ENCODE measurements around the gene SCYL1. TPM values are rescaled to one million over a fixed set of nuclear protein-coding genes. Genes with fewer than 3 reads are reported as not detected.
"Not testable (repeated sequence)": the region's sequence is repeated elsewhere in the genome, so short reads cannot be mapped to it uniquely, and the experiment has no call there.

SCYL1 gene
- total and polyA plus RNA-seq, 8 donors = 51.7 to 82.5 (median 60.9) TPM

- Histone ChIP-seq H3K4me3 (no peak overlapping the region), H3K4me1 (peaks cover 22 to 64% of the 10 kb centered on the region in 2 donors), H3K9me3 (no peaks in the 10 kb centered on the region), H3K27me3 (peaks cover 0 to 31% of the 10 kb centered on the region in 2 donors), H3K36me3 (no peaks in the 10 kb centered on the region), H3K27ac (peak overlapping the region in 1 of 2 donors; percentile 90)
- intact Hi-C loops (cut with DNase I) = no loop called here
- TF ChIP-seq, protein P1, sequence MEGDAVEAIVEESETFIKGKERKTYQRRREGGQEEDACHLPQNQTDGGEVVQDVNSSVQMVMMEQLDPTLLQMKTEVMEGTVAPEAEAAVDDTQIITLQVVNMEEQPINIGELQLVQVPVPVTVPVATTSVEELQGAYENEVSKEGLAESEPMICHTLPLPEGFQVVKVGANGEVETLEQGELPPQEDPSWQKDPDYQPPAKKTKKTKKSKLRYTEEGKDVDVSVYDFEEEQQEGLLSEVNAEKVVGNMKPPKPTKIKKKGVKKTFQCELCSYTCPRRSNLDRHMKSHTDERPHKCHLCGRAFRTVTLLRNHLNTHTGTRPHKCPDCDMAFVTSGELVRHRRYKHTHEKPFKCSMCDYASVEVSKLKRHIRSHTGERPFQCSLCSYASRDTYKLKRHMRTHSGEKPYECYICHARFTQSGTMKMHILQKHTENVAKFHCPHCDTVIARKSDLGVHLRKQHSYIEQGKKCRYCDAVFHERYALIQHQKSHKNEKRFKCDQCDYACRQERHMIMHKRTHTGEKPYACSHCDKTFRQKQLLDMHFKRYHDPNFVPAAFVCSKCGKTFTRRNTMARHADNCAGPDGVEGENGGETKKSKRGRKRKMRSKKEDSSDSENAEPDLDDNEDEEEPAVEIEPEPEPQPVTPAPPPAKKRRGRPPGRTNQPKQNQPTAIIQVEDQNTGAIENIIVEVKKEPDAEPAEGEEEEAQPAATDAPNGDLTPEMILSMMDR (IDR thresholded peaks at IDR 0.05) = no peak
- ATAC-seq (peak; percentile 3), DNase-seq (peak in 1 of 4 donors; percentile 67)
These were observed 35.9 kb downstream of the SCYL1 start for GRCh38 chr11:65560555-65561418.

DNA sequence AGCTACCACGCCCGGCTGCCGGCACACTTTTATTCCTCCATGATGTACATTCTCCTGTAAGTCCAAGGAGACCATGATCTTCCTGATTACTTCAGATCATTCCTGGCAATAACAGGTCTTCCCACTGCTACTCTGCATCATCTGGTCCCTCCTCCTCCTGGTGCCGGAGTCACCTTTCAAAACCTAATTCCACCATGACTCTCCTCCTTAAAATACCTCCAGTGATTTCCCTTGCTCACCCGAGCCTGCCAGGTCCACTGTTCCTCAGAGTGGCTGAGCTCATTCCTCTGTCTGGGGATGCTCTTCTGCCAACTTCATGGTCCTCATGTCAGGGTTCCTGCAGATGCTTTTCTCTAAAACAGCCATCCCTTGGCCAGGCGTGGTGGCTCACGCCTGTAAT, 37.1 kb downstream of the SCYL1 start:
- DNase-seq (no peak), ATAC-seq (no peak)
- Histone ChIP-seq H3K27ac (no peak overlapping the region), H3K9me3 (no peaks in the 10 kb centered on the region), H3K27me3 (peaks cover 0 to 31% of the 10 kb centered on the region in 2 donors), H3K4me1 (peaks cover 20 to 59% of the 10 kb centered on the region in 2 donors), H3K4me3 (no peak overlapping the region), H3K36me3 (no peaks in the 10 kb centered on the region)
- intact Hi-C loops (cut with DNase I) = no loop called here
- TF ChIP-seq, protein P1 (IDR thresholded peaks at IDR 0.05) = no peak

- Histone ChIP-seq H3K27me3 (peaks cover 0 to 24% of the 10 kb centered on the region in 2 donors), H3K36me3 (no peaks in the 10 kb centered on the region), H3K27ac (no peak overlapping the region), H3K4me1 (peaks cover 20 to 54% of the 10 kb centered on the region in 2 donors), H3K9me3 (no peaks in the 10 kb centered on the region), H3K4me3 (no peak overlapping the region)
- intact Hi-C loops (cut with DNase I) = no loop called here
- TF ChIP-seq, protein P1 (IDR thresholded peaks at IDR 0.05) = no peak
- no peak for DNase-seq
- no peak for ATAC-seq
These were observed 37.9 kb downstream of the SCYL1 start for GRCh38 chr11:65562788-65563187.

DNA sequence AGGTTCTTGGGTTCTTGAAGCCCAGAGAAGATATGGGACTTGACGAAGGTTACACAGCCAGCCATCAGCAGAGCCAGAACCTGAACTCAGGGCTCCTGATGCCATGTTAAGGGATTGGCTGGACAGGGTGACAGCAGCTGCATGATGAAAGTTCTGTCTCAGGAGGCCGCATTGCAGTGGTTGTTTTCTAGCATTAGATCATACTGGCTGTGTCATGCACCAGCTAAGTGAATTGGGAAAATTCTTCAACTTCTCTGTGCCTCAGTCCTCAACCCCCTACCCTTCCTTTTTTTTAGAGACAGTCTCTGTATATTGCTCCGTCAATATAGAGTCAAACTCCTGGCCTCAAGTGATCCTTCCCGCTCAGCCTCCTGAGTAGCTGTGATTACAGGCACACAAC, 38.7 kb downstream of the SCYL1 start:
- no peak overlapping the region for H3K27ac ChIP-seq
- no peaks in the 10 kb centered on the region for H3K36me3 ChIP-seq
- no peak overlapping the region for H3K4me3 ChIP-seq
- peaks cover 19 to 54% of the 10 kb centered on the region in 2 donors for H3K4me1 ChIP-seq
- ATAC-seq (no peak), DNase-seq (no peak)
- peaks cover 0 to 16% of the 10 kb centered on the region in 2 donors for H3K27me3 ChIP-seq
- intact Hi-C loops (cut with DNase I) = no loop called here
- TF ChIP-seq, protein P1 (IDR thresholded peaks at IDR 0.05) = no peak
- no peaks in the 10 kb centered on the region for H3K9me3 ChIP-seq

- H3K27me3 ChIP-seq; H3K9me3 ChIP-seq; H3K36me3 ChIP-seq; H3K4me3 ChIP-seq; DNase-seq; ATAC-seq; intact Hi-C loops (cut with DNase I): not testable (repeated sequence)
- peaks cover 12 to 49% of the 10 kb centered on the region in 2 donors for H3K4me1 ChIP-seq
- peak overlapping the region in 1 of 2 donors; percentile 58 for H3K27ac ChIP-seq
These were observed 40.1 kb downstream of the SCYL1 start for GRCh38 chr11:65564879-65565559.

Data from left lung (tissue), 10 donors.